Measurements from ENCODE around the gene YBX1.

- TF ChIP-seq, protein P1, sequence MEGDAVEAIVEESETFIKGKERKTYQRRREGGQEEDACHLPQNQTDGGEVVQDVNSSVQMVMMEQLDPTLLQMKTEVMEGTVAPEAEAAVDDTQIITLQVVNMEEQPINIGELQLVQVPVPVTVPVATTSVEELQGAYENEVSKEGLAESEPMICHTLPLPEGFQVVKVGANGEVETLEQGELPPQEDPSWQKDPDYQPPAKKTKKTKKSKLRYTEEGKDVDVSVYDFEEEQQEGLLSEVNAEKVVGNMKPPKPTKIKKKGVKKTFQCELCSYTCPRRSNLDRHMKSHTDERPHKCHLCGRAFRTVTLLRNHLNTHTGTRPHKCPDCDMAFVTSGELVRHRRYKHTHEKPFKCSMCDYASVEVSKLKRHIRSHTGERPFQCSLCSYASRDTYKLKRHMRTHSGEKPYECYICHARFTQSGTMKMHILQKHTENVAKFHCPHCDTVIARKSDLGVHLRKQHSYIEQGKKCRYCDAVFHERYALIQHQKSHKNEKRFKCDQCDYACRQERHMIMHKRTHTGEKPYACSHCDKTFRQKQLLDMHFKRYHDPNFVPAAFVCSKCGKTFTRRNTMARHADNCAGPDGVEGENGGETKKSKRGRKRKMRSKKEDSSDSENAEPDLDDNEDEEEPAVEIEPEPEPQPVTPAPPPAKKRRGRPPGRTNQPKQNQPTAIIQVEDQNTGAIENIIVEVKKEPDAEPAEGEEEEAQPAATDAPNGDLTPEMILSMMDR (IDR thresholded peaks at IDR 0.05) = no peak
- TF ChIP-seq POLR2A (IDR thresholded peaks at IDR 0.05) = no peak
These were observed 54.5 kb downstream of the YBX1 start for GRCh38 chr1:42736571-42737200.

Data from right lobe of liver (tissue), 4 donors.